HepG2 (cell line): ENCODE data around the gene ZNF384. TPM values are rescaled to one million over a fixed set of nuclear protein-coding genes. Genes with fewer than 3 reads are reported as not detected.

ENCODE experiments used
- NFAT5 ChIP-seq: sonication (generic); formaldehyde crosslinking; IDR thresholded peaks from 2 replicates; pipeline ENCODE4 v1.4.0; 2020; ENCODE audit warnings: missing genetic modification reagents
- SNAPC2 ChIP-seq: sonication (generic); formaldehyde crosslinking; IDR thresholded peaks from 2 replicates; pipeline ENCODE4 v1.8.1; 2022; ENCODE audit warnings: mild to moderate bottlenecking, missing genetic modification reagents
- ZNF362 ChIP-seq: sonication (generic); formaldehyde crosslinking; IDR thresholded peaks from 2 replicates; pipeline ENCODE4 v1.4.0; 2020; ENCODE audit warnings: missing genetic modification reagents, mild to moderate bottlenecking, borderline replicate concordance
- ZNF781 ChIP-seq: sonication (generic); formaldehyde crosslinking; IDR thresholded peaks from 2 replicates; pipeline ENCODE4 v1.5.1; 2020; ENCODE audit warnings: borderline replicate concordance, mild to moderate bottlenecking, missing genetic modification reagents; ENCODE audit errors: not compliant biosample characterization
- polyA plus RNA-seq, 8 experiments: library from polyadenylated mRNA; depleted of rRNA in 3 of 8; stranded (reverse) in 7 of 8; unstranded in 1 of 8; fragments of >200 nt; fragmentation: Illumina TruSeq in 4 of 8; extraction: Trizol in 4 of 8; gene quantifications; 2 replicates each; pipeline versions ENCODE4 v1.2.1 to v1.2.3, GENCODE V29; 2011 to 2016; ENCODE audit warnings: low read depth in 4 of 8, missing spikeins in 1 of 8, mixed read lengths in 1 of 8; ENCODE audit not compliant: insufficient read depth in 1 of 8
- total RNA-seq, 5 experiments: library from RNA; depleted of rRNA; stranded (reverse); fragments of >200 nt; fragmentation: Illumina TruSeq; extraction: Trizol; gene quantifications; 2 replicates each; pipeline ENCODE4 v1.2.3, GENCODE V29; 2016; ENCODE audit warnings: low read depth in 1 of 5
- TF ChIP-seq, protein P1 (sequence below): sonication (generic); formaldehyde crosslinking; IDR thresholded peaks from 2 replicates; pipeline ENCODE4 v1.4.0; 2020; ENCODE audit warnings: missing genetic modification reagents, borderline replicate concordance
- TF ChIP-seq, protein P2 (sequence below): sonication (generic); formaldehyde crosslinking; IDR thresholded peaks from 2 replicates; pipeline ENCODE4 v1.9.0; 2021; ENCODE audit warnings: missing genetic modification reagents, borderline replicate concordance
- TF ChIP-seq, protein P3 (sequence below): IDR thresholded peaks from 2 replicates; pipeline ENCODE4 v1.4.0; 2020; ENCODE audit warnings: mild to moderate bottlenecking, missing genetic modification reagents
- TF ChIP-seq, protein P4 (sequence below): sonication (generic); formaldehyde crosslinking; conservative IDR thresholded peaks from 2 replicates; pipeline ENCODE4 v1.4.0; 2020; ENCODE audit warnings: missing genetic modification reagents

The ZNF384 gene
- total and polyA plus RNA-seq, 2 of the 13 experiments (the other 11 are each of a cell fraction or from before 2014, with no cell fraction given), result 23.6 to 55.3 TPM

GRCh38 chr12:6688999-6689882 is at the start of gene ZNF384 (continued):
- TF ChIP-seq, protein P1, sequence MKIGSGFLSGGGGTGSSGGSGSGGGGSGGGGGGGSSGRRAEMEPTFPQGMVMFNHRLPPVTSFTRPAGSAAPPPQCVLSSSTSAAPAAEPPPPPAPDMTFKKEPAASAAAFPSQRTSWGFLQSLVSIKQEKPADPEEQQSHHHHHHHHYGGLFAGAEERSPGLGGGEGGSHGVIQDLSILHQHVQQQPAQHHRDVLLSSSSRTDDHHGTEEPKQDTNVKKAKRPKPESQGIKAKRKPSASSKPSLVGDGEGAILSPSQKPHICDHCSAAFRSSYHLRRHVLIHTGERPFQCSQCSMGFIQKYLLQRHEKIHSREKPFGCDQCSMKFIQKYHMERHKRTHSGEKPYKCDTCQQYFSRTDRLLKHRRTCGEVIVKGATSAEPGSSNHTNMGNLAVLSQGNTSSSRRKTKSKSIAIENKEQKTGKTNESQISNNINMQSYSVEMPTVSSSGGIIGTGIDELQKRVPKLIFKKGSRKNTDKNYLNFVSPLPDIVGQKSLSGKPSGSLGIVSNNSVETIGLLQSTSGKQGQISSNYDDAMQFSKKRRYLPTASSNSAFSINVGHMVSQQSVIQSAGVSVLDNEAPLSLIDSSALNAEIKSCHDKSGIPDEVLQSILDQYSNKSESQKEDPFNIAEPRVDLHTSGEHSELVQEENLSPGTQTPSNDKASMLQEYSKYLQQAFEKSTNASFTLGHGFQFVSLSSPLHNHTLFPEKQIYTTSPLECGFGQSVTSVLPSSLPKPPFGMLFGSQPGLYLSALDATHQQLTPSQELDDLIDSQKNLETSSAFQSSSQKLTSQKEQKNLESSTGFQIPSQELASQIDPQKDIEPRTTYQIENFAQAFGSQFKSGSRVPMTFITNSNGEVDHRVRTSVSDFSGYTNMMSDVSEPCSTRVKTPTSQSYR (CRISPR knock-in tag), result peak; percentile 76
- TF ChIP-seq NFAT5 (CRISPR knock-in tag) (no peak), ZNF362 (CRISPR knock-in tag) (peak; percentile 3; the same call in 1 of the 2 replicates), SNAPC2 (CRISPR knock-in tag) (no peak), ZNF781 (CRISPR knock-in tag) (no peak)
- TF ChIP-seq, protein P2, sequence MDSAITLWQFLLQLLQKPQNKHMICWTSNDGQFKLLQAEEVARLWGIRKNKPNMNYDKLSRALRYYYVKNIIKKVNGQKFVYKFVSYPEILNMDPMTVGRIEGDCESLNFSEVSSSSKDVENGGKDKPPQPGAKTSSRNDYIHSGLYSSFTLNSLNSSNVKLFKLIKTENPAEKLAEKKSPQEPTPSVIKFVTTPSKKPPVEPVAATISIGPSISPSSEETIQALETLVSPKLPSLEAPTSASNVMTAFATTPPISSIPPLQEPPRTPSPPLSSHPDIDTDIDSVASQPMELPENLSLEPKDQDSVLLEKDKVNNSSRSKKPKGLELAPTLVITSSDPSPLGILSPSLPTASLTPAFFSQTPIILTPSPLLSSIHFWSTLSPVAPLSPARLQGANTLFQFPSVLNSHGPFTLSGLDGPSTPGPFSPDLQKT (CRISPR knock-in tag), result no peak
- TF ChIP-seq, protein P3, sequence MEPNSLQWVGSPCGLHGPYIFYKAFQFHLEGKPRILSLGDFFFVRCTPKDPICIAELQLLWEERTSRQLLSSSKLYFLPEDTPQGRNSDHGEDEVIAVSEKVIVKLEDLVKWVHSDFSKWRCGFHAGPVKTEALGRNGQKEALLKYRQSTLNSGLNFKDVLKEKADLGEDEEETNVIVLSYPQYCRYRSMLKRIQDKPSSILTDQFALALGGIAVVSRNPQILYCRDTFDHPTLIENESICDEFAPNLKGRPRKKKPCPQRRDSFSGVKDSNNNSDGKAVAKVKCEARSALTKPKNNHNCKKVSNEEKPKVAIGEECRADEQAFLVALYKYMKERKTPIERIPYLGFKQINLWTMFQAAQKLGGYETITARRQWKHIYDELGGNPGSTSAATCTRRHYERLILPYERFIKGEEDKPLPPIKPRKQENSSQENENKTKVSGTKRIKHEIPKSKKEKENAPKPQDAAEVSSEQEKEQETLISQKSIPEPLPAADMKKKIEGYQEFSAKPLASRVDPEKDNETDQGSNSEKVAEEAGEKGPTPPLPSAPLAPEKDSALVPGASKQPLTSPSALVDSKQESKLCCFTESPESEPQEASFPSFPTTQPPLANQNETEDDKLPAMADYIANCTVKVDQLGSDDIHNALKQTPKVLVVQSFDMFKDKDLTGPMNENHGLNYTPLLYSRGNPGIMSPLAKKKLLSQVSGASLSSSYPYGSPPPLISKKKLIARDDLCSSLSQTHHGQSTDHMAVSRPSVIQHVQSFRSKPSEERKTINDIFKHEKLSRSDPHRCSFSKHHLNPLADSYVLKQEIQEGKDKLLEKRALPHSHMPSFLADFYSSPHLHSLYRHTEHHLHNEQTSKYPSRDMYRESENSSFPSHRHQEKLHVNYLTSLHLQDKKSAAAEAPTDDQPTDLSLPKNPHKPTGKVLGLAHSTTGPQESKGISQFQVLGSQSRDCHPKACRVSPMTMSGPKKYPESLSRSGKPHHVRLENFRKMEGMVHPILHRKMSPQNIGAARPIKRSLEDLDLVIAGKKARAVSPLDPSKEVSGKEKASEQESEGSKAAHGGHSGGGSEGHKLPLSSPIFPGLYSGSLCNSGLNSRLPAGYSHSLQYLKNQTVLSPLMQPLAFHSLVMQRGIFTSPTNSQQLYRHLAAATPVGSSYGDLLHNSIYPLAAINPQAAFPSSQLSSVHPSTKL (CRISPR knock-in tag), result peak; percentile 26; the same call in 1 of the 2 replicates
- TF ChIP-seq, protein P4, sequence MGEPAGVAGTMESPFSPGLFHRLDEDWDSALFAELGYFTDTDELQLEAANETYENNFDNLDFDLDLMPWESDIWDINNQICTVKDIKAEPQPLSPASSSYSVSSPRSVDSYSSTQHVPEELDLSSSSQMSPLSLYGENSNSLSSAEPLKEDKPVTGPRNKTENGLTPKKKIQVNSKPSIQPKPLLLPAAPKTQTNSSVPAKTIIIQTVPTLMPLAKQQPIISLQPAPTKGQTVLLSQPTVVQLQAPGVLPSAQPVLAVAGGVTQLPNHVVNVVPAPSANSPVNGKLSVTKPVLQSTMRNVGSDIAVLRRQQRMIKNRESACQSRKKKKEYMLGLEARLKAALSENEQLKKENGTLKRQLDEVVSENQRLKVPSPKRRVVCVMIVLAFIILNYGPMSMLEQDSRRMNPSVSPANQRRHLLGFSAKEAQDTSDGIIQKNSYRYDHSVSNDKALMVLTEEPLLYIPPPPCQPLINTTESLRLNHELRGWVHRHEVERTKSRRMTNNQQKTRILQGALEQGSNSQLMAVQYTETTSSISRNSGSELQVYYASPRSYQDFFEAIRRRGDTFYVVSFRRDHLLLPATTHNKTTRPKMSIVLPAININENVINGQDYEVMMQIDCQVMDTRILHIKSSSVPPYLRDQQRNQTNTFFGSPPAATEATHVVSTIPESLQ (CRISPR knock-in tag), result no peak
